GM18868 (cell line): ENCODE measurements around the gene IGF1R.
A peak's percentile ranks its signal among the peaks of the same experiment; 100 is the strongest.
"Not testable (repeated sequence)": the region's sequence is repeated elsewhere in the genome, so short reads cannot be mapped to it uniquely, and the experiment has no call there.

Experiments used
- ATAC-seq: cut with Tn5 transposase; IDR thresholded peaks from one replicate; pipeline ENCODE4 v1.9.1; 2021; ENCODE audit warnings: mild to moderate bottlenecking, moderate library complexity; ENCODE audit not compliant: unreplicated experiment

The IGF1R gene

DNA sequence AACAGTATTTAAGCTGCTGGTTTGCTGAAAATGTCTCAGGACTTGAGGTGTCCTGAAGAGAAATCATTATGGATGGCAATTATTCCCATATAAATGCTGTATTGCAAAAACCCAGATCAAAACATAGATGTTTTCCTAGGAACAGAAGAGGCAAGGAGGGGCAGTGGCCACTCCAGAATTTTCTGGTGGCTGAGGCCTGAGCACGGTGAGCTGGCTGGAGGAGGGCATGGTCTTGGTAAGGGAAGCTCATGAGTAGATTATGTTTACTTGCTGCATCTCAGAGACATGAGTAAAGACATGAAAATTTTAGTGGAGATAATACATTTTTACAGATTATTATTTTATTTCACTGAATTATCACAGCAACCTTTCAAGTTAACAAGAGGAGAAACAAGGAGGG lies 328.2 kb downstream of the IGF1R start:
- ATAC-seq: no peak

DNA sequence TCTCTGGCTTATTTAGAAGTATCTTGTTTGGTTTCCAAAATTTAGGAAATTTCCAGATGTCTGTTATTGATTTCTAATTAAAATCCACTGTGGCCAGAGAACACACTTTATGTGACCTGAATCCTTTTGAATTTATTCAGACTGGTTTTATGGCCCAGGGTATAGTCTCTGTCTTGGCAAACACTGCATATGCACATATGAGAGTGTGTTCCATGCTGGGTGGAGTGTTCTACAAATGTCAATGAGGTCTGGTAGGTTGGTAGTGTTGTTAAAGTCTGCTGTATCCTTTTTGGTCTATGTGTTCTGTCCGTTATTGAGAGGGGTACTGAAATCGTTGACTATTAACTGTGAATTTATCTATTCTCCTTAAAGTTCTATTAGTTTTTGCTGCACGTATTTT lies 329.1 kb downstream of the IGF1R start:
- no peak for ATAC-seq

DNA sequence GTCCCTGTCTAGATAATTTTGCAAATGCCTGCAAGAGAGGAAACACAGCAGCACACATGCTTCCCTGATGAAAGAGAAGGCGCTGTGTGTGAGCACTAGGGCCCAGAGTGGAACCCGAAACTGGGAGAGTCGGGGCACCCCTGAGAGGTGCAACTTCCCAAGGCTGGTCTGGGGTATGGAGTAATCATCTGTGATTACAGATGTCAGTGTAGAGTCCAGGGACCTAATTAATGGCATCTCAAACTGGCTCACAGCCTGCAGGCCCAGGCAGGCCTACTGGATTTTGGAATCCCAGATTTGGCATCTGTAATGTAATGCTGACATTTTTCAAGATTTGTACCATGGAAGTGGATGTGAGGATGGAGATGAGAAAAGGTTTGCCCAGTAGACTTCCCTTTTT lies 329.8 kb downstream of the IGF1R start:
- ATAC-seq: no peak

DNA sequence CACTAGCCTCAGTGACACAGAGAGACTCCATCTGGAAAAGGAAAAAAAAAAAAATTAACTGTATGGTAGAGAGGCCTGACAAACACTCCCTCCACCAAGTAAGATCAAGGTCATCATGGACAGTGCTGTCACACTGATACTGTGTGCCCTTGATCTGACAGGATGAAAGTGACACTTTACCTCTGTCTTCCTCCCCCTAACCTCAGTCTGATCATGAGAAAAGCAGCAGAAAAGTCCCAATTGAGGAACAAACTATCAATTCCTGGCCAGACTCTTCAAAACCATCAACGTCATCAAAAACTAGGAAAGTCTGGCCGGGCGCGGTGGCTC lies 332.5 kb downstream of the IGF1R start:
- peak; percentile 6 for ATAC-seq

DNA sequence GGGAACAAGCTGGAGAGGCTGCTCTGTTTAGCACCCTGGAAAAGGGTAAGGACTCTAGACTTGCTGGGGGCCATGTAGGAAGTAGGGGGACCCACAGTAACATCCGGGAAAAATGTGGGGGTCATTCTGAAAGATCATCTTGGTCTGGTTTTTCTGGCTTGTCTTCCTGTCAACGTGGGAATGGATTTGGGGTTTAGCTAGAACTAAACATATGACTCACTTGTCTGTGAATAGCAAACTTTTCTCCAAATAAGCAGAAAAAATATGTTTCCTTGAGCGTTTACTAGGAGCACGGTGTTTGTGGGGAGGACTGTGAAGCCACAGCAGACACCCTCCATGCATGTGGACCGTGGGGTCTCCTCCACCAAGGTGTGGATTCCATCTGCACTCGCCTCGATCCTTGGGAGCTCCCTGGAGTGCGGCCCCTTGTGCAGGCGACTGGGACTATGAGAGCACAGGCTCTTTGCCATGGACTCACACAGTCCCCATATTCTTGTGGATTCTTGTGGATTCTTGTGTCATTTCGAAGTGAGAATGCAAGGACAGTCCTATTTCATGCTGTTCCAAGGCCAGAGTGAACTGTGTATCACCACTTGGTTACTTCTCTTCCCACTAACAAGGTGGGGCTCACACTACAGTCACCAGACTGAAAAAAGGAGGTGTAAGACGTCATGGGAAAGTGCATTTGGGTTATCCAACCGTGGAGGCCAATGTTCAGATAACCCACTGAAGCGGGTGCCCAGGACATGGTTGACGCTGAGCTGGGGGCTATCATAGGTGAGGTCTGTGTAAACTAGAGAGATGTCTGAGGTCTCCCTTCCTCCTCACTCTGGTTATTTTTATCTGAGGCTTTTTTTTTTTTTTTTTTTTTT lies 333.7 kb downstream of the IGF1R start:
- ATAC-seq: peak; percentile 74

DNA sequence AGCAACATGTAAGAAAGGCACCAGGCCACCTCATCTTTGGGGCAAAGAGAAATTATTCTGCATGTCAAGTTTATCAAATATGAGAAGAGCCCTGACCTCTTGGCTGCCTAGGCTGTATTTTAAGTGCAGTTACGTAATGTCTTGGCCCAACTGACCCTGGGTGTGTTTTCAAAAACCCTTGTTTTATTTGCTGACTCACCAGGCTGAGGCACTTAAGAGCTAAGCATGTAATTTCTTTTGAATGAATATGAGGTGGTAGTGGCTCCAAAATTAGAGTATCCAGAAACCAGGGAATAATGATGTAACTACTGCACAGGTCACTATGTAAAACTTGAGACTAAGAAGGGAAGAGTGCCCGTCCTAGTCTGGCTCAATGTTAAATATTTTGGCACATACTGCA lies 335.0 kb downstream of the IGF1R start:
- no peak for ATAC-seq

DNA sequence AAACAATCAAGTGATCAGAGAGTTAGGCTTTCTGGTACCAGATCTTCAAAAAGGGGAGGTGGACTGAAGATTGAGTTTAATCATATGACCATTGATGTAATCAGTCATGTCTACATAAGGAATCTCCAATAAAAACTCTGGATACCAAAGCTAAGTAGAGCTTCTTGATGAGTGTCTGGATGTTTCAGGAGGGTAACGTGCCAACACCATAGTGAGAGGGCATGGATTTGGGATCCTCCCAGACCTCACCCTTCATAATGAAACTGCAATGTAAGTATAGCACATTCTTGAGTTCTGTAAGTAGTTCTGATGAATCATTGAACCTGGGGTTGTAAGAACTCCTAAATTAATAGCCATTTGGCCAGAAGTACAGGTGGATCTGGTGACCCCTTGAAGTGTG lies 337.9 kb downstream of the IGF1R start:
- ATAC-seq: no peak

DNA sequence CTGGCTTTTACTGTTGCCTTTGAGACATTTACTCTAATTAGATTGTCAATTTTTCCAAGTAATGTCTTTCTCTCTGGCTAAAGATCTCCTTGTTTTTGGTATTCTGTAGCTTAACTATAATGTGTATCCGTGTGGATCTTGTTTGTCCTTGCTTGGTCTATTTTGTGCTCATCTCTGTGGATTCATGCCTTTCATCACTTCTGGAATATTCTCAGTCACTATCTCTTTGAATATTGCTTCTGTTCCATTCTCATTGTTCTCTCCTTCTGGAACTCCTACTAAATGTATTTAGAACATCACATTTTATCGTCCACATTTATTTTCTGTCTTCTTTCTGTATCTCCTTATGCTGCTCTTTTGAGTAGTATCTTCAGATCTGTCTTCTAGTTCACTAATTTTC lies 346.6 kb downstream of the IGF1R start:
- no peak for ATAC-seq

DNA sequence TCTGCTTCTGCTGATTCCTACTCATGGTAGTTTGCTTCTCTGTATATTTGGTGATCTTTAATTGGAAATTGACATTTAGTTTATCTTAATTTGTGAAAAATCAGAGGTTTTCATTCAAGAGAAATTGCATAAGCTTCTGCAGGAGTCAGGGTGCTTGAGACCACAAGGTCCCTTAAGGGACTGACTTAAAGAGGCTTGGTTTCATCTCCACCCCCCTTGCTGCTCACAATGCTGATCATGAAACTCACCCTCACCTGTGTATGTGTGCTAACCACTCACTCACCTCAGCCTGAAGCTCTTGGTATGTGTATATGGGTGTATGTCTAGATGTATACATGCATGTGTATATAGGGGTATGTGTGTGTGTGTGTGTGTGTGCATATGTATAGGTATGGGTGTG lies 347.8 kb downstream of the IGF1R start:
- ATAC-seq: peak; percentile 95

DNA sequence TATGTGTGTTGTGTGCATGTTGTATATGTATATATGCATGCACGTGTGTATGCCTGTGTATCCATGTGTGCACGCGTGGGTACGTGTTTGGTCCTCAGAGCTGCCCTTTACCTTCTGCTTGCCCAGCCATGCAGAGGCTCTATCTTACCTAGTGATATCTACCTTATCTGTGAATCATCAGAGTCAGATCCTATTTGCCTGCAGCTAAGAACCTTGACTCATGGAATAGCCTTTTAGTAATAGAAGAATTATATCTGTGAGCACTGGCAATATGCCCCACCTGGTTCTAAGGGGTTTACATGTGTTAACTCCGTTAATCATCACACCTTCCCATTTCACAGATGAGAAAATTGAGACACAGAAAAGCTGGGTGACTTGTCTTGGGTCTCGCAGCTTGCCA lies 348.3 kb downstream of the IGF1R start:
- ATAC-seq: peak; percentile 11

DNA sequence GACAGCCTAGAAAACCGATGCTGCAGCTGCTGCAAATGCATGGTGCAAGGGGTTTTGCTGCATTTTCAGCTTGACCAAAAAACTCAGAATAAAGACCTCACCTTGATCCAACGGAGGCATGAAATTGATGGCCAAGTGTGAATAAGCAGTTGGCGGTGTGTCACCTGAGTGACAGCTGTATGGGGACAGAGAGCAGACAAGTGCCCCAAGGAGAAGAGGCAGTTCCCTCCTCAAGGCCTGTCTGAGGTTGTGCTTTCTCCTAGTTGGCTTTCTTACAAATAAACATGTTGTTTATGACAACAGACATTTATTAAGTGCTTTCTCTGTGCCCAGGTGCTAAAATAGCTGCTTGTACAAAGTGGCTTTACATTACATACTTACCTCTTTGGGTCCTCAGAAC lies 349.0 kb downstream of the IGF1R start:
- no peak for ATAC-seq

DNA sequence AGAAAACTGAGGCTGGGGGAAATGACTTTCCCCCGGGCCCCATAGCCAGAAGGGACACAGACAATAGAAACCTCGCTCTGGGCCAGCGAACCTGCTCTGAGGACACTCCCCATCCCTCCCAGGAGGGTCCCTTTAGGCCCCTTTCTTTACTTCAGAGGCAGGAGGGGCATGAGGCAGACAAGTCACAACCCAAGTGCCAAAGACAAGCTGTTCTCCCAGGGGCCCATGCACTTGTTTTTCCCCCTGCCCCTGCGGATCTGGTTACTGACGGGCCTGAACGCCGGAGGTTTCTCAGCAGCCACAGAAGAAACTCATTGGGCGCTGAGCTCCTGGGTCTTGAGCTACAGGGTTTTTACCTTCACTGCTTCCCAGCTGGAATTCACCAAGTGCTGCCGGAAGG lies 349.4 kb downstream of the IGF1R start:
- ATAC-seq: no peak

DNA sequence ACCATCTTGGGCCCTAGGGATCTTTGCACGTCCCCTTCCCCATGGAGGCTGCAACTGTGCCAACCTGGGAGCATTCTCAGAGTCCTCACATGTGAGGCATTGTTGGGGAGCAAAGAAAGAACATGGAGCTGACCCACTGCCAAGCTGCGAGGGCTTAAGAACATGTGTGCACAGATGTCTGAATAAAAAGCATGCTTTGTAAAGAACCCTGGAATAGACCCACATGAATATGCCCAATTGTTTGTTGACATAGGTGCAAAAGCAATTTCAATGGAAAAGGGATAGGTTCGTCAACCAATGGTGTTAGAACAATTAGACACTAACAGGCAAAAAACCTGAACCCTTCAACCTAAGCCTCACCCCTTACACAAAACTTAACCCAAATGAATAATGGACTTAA lies 349.9 kb downstream of the IGF1R start:
- ATAC-seq: no peak

DNA sequence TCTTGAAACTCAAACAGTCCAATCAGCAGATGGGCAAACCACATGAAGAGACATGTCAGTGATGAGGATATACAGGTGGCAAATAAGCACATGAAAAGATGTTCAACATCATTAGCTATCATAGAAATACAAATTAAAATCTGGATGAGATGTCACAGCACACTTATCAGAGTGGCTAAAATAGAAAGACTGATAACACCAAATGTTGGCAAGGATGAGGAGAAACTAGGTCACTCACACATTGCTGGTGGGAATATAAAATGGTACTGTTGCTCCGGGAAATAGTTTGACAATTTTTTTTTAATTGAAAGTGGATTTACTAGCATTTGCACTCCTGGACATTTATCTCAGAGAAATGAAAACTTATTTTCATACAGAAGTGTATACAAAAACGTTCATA lies 350.9 kb downstream of the IGF1R start:
- no peak for ATAC-seq

DNA sequence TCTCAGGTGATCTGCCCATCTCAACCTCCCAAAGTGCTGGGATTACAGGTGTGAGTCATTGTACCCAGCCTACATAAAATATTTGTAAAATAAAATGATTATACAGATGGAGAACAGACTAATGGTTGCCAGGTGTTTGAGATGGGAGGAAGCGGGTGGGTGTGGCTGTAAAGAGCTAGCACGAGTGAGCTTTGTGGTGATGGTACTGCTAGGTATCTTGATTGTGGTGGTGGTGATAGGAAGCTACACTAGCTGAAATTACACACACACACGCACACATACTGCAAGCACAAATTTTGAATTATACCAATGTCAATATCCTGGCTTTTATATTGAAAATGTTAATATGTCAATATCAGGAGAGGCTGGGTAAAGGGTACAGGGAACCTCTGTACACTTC lies 353.9 kb downstream of the IGF1R start:
- ATAC-seq: no peak

DNA sequence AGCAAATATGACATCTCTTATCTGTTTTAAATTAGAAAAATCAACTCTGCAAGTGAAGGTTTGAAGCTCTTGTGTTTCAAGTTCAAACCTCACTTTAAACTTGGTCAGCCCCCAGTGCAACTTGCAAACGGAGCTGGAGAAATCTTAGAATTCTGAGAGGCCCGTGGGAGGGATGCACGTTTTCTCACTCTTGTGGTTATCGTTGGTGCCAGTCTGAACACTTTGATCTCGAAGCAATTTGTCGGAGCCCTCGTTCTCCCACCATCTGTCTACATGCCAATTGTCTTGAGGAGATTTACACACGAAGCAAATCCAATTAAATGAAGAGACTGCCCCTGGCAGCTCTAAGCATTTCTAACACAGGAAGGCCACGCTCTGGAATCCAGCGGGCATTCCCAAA lies 355.0 kb downstream of the IGF1R start:
- not testable (repeated sequence) for ATAC-seq

DNA sequence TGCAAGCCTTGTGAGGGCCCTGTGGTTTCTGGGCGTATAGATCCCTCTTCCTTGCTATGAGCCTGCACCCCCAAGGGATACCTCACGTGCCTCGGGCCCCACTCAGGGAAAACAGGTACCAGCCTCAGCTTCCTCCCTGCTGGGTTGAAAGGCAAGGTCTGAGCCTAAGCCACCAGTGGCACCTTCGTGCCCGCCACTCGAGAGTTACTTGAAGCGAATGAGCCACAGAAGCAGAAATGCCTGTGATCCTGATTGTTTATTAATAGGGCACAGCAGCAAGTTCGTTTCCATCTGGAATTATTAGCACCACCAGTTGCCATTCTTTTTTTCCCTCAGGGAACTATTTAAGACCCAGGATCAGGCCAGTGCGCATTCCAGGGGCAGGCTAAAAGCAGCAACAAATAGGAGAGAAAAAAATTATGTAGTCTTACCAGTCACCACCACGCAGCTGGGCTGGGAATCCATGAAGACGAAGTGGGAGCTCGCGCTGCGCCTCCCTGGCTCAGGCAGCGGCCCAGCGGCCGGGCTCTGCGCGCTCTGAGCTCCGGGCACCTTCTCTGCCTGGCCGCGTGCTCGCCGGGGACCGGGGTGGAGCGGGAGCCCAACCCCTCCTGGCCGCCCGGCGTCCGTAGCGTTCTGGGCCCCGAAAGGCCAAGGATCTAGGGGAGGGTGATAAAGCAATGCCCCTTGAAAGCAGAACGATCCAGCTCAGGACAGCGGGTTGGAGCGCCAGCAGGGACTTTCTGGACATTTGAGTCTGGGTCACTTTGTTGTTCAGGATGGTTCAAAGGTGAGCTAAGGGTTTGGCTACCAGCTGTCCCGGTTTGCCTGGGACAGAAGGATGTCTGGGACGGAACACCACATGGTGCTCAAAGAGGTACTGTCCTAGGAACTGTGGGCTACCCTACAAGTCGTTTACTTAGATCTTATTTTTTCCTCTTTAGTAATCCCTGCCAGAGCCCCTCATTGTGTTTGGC lies 356.9 kb downstream of the IGF1R start:
- ATAC-seq: not testable (repeated sequence)

DNA sequence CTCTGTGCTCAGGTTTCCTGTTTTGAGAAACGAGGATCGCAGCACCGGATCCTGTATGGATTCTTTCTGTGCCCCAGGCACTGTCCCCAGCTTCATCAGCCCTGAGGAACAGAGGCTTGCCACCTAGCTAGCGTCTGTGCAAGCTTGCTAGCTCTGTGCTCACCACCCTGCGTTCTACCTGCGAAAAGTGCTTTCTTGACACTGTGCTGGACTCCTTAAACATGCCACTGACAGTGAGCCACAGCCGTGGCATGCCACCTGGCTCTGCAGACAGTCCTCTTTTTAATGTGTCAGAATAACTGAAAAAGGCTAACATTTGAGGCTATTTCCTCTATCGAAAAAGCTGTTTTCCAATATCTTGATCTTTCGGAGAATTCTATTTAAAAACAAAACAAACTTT lies 357.8 kb downstream of the IGF1R start:
- no peak for ATAC-seq

DNA sequence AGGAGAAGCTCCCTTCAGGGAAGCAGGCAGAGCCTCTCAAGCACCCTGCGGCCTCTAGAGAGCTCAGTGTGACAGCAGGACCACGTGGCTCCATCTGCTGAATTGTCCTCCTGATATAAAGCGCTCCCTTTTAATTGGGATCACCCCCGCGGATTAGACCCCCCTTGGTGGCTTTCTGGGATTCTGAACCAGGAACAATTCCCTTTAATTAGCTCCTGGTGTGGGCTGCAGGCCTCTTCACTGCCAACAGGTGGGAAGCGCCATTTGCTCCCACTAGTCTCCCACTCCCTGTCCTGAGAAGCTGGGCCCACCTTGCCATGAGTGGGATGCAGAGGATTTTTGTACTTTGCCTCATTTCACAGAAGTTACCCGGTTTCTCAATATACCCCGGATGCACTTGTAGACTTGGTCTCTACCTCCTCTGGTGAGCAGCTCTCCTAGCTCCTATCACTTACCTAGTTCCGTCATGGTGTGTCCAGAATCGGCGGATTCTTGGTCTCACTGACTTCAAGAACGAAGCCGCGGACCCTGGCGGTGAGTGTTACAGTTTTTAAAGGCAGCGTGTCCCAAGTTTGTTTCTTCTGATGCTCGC lies 358.7 kb downstream of the IGF1R start:
- ATAC-seq: no peak

DNA sequence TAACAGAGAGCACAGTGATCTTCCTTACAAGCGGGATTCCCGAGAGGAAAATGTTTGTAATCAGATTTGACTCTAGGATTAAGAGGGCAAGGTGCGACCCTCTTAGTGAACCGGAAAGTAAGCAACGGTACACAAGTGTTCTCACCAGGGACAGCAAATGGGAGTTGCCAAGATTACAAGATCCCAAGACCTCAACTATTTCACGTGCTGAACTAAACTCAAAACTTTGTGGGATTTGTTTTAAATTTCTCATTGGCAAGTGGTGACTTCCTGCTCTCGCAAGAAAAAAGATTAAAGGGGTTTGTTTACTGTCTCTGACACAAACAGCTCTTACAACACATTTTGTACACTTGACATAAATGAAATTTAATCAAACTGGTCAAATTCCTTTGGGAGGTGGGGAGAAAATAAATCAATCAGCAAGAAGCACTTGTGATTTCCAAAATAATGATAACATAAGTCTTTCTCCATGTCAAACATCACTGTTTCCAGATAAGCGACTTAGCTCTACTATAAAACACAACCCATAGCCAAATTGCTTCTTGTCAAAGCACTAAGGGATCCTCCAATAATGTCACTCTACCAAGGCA lies 361.5 kb downstream of the IGF1R start:
- ATAC-seq: no peak

DNA sequence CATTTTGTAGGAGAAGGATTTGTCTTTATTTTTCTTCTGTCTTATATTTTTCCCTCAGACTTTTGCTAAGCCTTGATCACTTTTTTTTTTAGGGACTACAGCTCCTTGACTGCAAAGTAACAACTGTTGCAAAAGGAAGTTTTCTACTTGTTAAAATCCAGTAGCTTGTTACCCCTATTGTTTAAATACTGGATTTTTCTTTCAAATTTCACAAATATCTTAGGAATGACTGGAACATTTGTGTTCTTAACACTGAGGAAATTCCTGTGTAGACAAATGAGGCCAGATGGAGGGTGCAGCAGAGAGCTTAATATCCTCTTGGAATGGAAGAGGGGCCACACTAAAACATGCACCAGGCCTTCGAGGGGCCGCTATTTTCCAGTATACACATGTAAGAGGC lies 362.4 kb downstream of the IGF1R start:
- no peak for ATAC-seq
